Neural crest cell (in vitro differentiated cells): ENCODE results near the gene OSR1. TPM values are rescaled to one million over a fixed set of nuclear protein-coding genes. Genes with fewer than 3 reads are reported as not detected.

Experiments used
- DNase-seq: peaks from one replicate; pipeline ENCODE4 v3.0.0; 2021; ENCODE audit warnings: low read depth, mixed read lengths, low spot score
- H3K27ac Mint-ChIP-seq: one replicate; pipeline ENCODE4 v1.8.0; 2021; ENCODE audit warnings: mild to moderate bottlenecking, mixed read lengths; ENCODE audit not compliant: unreplicated experiment
- H3K27me3 Mint-ChIP-seq: 2 replicates; pipeline ENCODE4 v1.8.0; 2021; ENCODE audit warnings: low read depth, mild to moderate bottlenecking, mixed read lengths
- H3K36me3 Mint-ChIP-seq: 2 replicates; pipeline ENCODE4 v1.8.0; 2021; ENCODE audit warnings: low read depth, mild to moderate bottlenecking, mixed read lengths
- H3K4me1 Mint-ChIP-seq: 2 replicates; pipeline ENCODE4 v1.8.0; 2021; ENCODE audit warnings: mixed read lengths
- H3K4me3 Mint-ChIP-seq: one replicate; pipeline ENCODE4 v1.8.0; 2021; ENCODE audit warnings: mild to moderate bottlenecking, mixed read lengths
- H3K9me3 Mint-ChIP-seq: 2 replicates; pipeline ENCODE4 v1.8.0; 2021; ENCODE audit warnings: mixed read lengths
- CTCF ChIP-seq: fragments of 200-600 bp; sonication (generic); conservative IDR thresholded peaks from 2 replicates; pipeline ENCODE4 v1.5.0; 2021; ENCODE audit warnings: antibody characterized with exemption, mild to moderate bottlenecking
- total RNA-seq: library from RNA; stranded (reverse); gene quantifications from 2 replicates; pipeline ENCODE4 v1.2.1, GENCODE V29; 2021

OSR1 gene
- total RNA-seq, 1 donor from 2014 or later: 0.33 TPM

GRCh38 chr2:19350678-19351401 is 7.6 kb downstream of the OSR1 start:
- DNase-seq: no peak
- Mint-ChIP-seq H3K27ac (no peak overlapping the region), H3K4me1 (peaks cover 19% of the 10 kb centered on the region), H3K9me3 (no peaks in the 10 kb centered on the region), H3K4me3 (peak overlapping the region; percentile 84), H3K36me3 (peaks cover 4% of the 10 kb centered on the region), H3K27me3 (peaks cover 76% of the 10 kb centered on the region)
- no peak for TF ChIP-seq CTCF

GRCh38 chr2:19349911-19350677 is 8.3 kb downstream of the OSR1 start:
- Mint-ChIP-seq H3K27ac (no peak overlapping the region), H3K27me3 (peaks cover 69% of the 10 kb centered on the region), H3K9me3 (no peaks in the 10 kb centered on the region), H3K4me3 (peak overlapping the region; percentile 77), H3K36me3 (peaks cover 2% of the 10 kb centered on the region), H3K4me1 (peaks cover 19% of the 10 kb centered on the region)
- peak; percentile 70 for DNase-seq
- TF ChIP-seq CTCF: peak; percentile 74

GRCh38 chr2:19348692-19349091 is 9.7 kb downstream of the OSR1 start:
- Mint-ChIP-seq H3K27me3 (peaks cover 55% of the 10 kb centered on the region), H3K9me3 (no peaks in the 10 kb centered on the region), H3K36me3 (peaks cover 2% of the 10 kb centered on the region), H3K4me1 (peaks cover 19% of the 10 kb centered on the region), H3K27ac (no peak overlapping the region), H3K4me3 (peak overlapping the region; percentile 98)
- no peak for DNase-seq
- TF ChIP-seq CTCF: no peak

GRCh38 chr2:19347619-19348562 is 10.5 kb downstream of the OSR1 start:
- no peak for TF ChIP-seq CTCF
- peaks cover 19% of the 10 kb centered on the region for H3K4me1 Mint-ChIP-seq
- peak overlapping the region; percentile 99 for H3K27ac Mint-ChIP-seq

GRCh38 chr2:19346983-19347618 is 11.3 kb downstream of the OSR1 start:
- Mint-ChIP-seq H3K4me1 (peaks cover 19% of the 10 kb centered on the region), H3K27ac (no peak overlapping the region), H3K36me3 (no peaks in the 10 kb centered on the region), H3K4me3 (peak overlapping the region; percentile 98), H3K9me3 (no peaks in the 10 kb centered on the region), H3K27me3 (peaks cover 40% of the 10 kb centered on the region)
- TF ChIP-seq CTCF: no peak
- no peak for DNase-seq

More at GRCh38 chr2:19347619-19348562, 10.5 kb downstream of the OSR1 start:
- H3K9me3 Mint-ChIP-seq: no peaks in the 10 kb centered on the region
- H3K27me3 Mint-ChIP-seq: peaks cover 47% of the 10 kb centered on the region
- peak; percentile 93 for DNase-seq
- peak overlapping the region; percentile 98 for H3K4me3 Mint-ChIP-seq
- peaks cover 2% of the 10 kb centered on the region for H3K36me3 Mint-ChIP-seq
